Stimulated activated naive CD8-positive, alpha-beta T cell treated with anti-CD3 and anti-CD28 coated beads, Interleukin-15, amount 100 ng/mL, for 72 hours (primary cell): ENCODE data around the gene VSIR.

Experiments
- ATAC-seq: fragments of 150-1000 bp; cut with Tn5 transposase; 2 replicates; pipeline ENCODE4 v1.10.0; 2021; ENCODE audit warnings: mild to moderate bottlenecking, moderate library complexity
- DNase-seq, 2 donors: peaks; one replicate each; pipeline ENCODE4 v3.0.0; 2021 to 2022
- H3K27ac Mint-ChIP-seq, 2 donors: one replicate each; pipeline ENCODE4 v1.8.0; 2022; ENCODE audit warnings: mild to moderate bottlenecking in 2 of 2, mixed read lengths in 2 of 2, moderate library complexity in 2 of 2
- H3K27me3 Mint-ChIP-seq: one replicate; pipeline ENCODE4 v1.8.0; 2022; ENCODE audit warnings: mixed read lengths
- H3K4me1 Mint-ChIP-seq: one replicate; pipeline ENCODE4 v1.8.0; 2022; ENCODE audit warnings: mild to moderate bottlenecking, mixed read lengths
- H3K4me3 Mint-ChIP-seq, 2 donors: one replicate each; pipeline ENCODE4 v1.8.0; 2022; ENCODE audit warnings: mild to moderate bottlenecking in 2 of 2, mixed read lengths in 2 of 2, moderate library complexity in 1 of 2
- H3K9me3 Mint-ChIP-seq, 2 donors: one replicate each; pipeline ENCODE4 v1.8.0; 2022; ENCODE audit warnings: mixed read lengths in 2 of 2

The VSIR gene

DNA sequence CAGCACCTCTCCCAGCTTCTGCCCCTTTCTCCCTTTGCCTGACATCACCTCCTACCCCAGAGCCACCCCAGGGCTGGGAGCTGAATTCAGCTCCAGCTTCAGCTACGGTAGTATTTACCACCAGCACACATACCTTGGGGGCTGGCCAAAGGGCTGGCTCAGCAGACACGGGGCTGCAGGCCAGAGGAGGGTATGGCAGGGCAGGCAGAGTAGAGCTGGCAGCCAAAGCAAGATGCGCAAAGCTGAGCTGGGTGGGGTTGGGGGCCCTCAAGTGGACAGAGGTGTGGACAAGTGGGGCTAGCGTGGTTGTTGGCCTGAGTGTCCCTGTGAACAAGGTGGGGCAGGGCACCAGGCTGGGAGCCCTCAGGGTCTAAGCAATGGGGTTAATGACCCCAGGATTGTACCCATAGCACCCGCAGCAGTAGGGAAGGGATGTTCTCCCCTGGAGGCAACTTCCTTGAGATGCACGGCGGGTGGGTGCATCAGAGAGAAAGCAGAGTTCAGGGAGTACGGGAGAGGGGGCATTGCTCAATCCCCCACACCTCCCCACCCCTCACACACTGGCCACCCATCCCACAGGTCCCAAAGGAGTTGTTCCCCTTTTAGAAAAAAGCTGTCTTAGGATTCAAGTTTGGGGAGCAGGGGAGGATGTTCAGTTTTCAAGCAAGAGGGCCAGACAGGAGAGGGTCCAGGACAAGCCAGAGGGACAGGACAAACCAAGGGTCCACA, 8.0 kb downstream of the VSIR start:
- ATAC-seq = no peak
- Mint-ChIP-seq H3K27ac (peak overlapping the region; percentile 93 to 97), H3K4me3 (peak overlapping the region; percentile 36 to 70), H3K27me3 (no peaks in the 10 kb centered on the region), H3K4me1 (peaks cover 94% of the 10 kb centered on the region), H3K9me3 (no peaks in the 10 kb centered on the region)
- DNase-seq = no peak

DNA sequence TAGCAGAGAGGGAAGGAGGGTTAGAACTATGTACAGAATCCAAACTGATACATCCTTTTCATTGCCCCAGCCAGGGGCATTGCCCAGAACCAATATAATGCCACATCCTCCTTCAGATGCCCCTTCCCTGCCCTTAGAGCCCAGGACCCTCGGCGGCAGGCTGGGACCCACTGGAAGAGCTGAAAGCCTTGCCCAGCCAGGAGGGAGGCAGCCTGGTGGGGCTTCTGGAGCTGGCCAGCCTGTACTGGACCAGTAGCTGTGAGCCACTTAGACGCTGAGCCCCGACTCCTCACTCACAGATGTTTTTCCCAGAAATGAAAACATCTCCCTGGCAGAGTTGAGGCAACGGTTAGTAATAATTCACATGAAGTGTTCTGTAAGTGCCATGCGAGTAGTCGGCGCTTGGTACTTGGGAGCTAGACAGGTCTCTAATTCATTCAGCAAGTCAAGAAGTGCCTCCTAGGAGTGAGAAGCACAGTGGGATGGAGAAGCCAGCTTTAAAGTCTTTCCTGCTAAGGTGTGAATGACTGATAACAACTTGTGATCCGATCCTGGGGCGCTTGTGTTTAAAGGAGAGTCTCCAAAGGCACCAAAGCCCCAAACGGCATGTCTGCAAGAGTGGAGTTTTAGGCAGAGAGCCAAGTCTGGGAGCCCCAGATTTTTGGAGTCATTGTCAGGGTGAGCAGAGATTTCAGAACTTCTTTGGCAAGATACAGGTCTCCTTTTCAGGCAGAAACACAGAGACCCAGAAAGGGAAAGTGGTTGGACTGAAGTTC, 9.8 kb downstream of the VSIR start:
- Mint-ChIP-seq H3K4me1 (peaks cover 92% of the 10 kb centered on the region), H3K4me3 (no peak overlapping the region), H3K27ac (peak overlapping the region; percentile 5 to 91), H3K27me3 (no peaks in the 10 kb centered on the region), H3K9me3 (no peaks in the 10 kb centered on the region)
- no peak for ATAC-seq
- DNase-seq = no peak

DNA sequence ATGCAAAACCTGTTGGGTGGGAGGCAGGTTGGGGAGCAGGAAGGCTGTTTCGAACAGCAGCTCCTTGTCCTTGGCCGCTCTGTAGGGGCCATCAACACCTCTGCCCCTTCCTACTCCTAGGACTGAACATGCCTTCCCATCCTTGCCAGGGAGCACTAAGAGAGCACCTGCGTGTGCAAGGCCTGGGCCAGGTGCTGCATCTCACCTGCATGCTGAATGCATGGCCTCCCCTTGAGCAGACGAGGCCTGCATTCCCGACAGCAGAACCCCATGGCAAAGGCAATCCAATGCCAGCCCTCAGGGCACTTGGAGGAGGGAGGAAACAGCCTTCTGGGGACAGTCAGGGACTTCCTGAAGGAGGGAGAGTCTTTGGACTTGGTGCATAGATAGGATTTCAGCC, 11.0 kb downstream of the VSIR start:
- no peaks in the 10 kb centered on the region for H3K27me3 Mint-ChIP-seq
- no peak overlapping the region for H3K4me3 Mint-ChIP-seq
- peaks cover 92% of the 10 kb centered on the region for H3K4me1 Mint-ChIP-seq
- H3K9me3 Mint-ChIP-seq = no peaks in the 10 kb centered on the region
- no peak for DNase-seq
- H3K27ac Mint-ChIP-seq = no peak overlapping the region
- no peak for ATAC-seq

DNA sequence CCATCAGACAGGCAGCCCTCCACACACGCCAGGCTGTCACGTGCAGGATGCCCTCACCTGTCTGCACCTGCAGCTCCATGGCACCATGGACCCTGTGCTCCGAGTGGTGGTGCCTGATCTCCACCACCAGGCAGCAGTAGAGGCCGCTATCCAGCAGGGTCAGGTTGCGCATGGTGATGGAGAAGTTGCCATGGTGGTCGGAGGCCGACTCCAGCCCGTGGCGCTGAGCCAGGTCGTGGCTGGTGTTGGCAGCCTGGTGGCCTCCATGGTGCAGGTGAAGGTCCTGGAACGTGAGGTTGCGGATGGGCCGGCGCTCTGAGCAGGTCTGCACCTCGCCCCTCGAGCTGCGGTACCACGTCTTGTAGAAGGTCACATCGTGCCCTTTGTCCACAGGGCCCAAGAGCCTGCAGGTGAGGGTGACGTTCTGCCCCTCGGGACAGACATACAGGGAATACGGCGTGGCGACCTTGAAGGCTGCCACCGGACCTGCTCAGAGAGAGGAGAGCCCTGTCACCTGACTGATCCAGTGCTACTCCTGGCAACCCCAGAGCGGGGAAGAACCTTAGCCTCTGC, 11.7 kb downstream of the VSIR start:
- H3K4me3 Mint-ChIP-seq = no peak overlapping the region
- H3K27ac Mint-ChIP-seq = peak overlapping the region in 1 of 2 donors; percentile 16
- no peaks in the 10 kb centered on the region for H3K9me3 Mint-ChIP-seq
- H3K27me3 Mint-ChIP-seq = no peaks in the 10 kb centered on the region
- no peak for ATAC-seq
- no peak for DNase-seq
- peaks cover 92% of the 10 kb centered on the region for H3K4me1 Mint-ChIP-seq

DNA sequence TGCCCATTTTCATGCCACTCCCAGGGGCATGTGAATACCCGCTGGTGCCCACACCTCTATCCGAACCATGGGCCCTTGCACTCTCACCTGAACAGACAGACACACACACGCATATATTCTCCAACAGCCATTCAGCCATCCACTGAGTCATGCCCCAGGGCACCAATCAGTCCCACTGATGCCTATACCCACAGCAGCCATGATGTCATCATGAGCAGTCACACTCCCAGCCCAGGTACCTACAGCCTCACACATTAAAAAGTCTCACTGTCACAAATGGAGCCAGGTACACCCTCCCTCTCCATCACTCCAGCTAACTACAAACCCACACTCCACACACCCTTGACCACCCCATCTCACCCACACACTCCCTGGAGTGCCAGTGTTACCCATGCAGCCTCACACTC, 12.2 kb downstream of the VSIR start:
- no peak for DNase-seq
- Mint-ChIP-seq H3K4me3 (no peak overlapping the region), H3K4me1 (peaks cover 92% of the 10 kb centered on the region), H3K27me3 (no peaks in the 10 kb centered on the region), H3K9me3 (no peaks in the 10 kb centered on the region), H3K27ac (peak overlapping the region in 1 of 2 donors; percentile 14)
- peak; percentile 62 for ATAC-seq

DNA sequence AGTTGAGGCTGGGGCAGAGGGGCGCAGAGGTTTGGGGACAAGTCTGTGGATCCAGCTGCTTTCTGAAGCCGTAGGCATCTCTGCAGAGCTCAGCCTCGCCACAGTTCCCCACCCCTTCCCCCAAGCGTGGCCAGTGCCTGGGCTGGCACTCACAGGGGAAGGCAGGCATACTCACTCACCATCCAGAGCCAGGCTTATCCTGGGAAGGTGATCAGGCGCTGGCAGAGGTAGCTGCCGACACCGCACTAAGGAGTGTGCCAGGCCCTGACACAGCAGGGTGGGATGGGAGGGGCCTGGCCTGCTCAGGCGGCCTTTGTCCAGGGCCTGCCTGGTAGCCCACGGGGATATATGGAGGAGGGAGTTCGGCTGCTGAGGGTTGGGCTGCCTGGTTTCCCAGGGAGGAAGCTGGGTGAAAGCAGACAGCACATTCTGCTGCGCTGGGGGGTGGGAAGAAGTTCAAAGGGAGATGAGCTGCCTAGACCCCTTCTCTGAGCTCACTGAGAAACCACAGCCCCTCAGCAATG, 15.9 kb downstream of the VSIR start:
- DNase-seq = no peak
- no peaks in the 10 kb centered on the region for H3K9me3 Mint-ChIP-seq
- ATAC-seq = peak; percentile 20

DNA sequence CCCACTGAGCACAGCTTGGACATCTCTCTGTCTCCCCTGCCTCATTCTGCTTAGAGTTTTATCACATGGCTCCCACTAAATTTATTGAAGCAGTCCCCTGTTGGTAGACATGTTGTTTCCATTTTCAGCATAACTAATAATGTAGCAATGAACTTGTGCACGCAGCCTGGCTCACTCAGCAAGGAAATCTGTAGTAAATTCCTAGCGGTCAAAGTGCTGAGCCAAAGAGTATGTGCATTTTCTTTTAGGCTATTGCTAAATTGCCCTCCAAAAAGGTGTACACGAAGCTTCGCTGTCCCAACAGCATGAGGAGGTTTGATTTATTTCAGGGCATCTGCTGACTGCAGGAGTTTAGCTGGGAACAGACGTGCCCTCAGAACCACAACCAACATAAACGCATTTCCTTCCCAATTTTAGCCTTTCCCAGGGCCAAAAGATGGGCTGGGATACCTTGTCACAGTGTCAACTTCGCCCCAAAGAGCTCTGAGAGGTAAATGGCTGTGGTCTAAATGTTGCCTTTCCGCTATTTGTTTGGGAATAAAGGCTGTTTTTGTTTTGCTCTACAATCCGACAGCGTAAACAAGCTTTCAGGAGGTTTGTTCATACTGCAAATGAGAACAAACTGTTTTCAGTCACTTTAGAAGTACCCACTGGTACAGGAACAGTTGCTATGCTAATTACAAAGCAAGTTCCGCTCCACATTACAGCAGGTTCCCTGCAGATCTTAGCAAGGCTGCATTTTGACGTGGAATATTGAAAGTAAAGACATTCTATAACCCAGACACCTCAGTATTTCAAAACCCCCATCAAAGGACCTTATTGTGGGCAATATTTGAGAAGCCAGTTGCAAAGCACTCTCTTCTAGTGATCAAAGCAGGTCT, 16.8 kb downstream of the VSIR start:
- Mint-ChIP-seq H3K9me3 (no peaks in the 10 kb centered on the region), H3K4me3 (peak overlapping the region; percentile 70 to 80), H3K27me3 (no peaks in the 10 kb centered on the region), H3K4me1 (peaks cover 94% of the 10 kb centered on the region), H3K27ac (peak overlapping the region; percentile 82 to 90)
- ATAC-seq = peak; percentile 87
- peak in 1 of 2 donors; percentile 55 for DNase-seq

More for the DNA sequence above, 15.9 kb downstream of the VSIR start:
- H3K27me3 Mint-ChIP-seq = no peaks in the 10 kb centered on the region
- H3K4me1 Mint-ChIP-seq = peaks cover 94% of the 10 kb centered on the region
- peak overlapping the region; percentile 82 to 90 for H3K27ac Mint-ChIP-seq
- peak overlapping the region; percentile 70 to 80 for H3K4me3 Mint-ChIP-seq

DNA sequence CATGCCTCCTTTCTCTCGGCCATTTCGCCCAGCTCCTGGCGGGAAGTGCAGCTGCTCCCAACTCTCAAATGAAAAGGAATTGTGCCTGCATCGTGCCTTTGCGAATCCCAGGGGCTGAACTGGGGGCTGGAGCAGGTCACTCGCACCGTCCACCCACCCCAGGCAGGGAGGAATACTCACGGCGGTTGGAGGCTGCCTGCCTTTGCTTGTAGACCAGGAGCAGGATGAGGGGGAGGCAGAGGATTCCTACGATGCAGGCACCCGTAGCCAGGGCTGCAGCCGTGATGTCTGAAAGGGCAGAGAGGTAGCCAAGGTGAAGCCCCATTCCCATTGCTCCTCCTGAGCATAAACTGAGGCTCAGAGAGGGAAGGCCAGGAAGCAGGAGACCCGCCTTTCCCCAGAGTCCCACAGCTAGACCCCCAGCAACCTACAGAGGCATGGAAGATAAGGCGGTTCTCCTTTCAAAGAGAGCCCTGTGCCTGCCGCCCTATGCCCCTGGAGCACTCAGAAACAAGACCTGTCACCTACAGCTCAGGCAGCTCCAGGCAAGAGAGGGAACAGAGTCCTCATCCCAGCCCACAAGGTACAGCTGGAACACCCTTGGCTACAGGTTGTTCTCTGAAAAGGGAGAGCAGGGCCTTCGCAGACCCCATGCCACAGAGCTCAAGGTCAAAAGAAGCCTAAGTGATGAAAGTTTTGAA, 18.0 kb downstream of the VSIR start:
- Mint-ChIP-seq H3K4me3 (no peak overlapping the region), H3K27me3 (no peaks in the 10 kb centered on the region), H3K27ac (peak overlapping the region in 1 of 2 donors; percentile 87), H3K9me3 (no peaks in the 10 kb centered on the region), H3K4me1 (peaks cover 94% of the 10 kb centered on the region)
- ATAC-seq = no peak
- no peak for DNase-seq

DNA sequence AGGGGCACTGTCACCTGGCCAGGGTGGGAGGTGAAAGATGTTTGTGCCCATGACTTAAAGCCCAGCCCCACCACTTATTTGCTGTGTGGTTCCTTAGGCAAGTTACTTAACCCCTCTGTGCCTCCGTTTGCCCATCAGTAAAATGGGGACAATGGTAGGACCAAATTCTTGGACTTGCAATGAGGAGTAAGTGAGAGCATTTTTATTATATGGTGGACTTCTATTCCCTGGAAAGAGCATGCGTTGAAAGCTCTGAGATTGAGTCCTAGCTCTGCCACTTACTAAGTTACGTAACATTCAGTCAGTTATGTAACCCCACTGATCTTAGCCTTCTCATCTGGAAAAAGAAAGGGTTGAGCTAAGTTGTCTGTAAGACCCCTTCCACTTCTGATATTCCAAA, 18.8 kb downstream of the VSIR start:
- H3K9me3 Mint-ChIP-seq = no peaks in the 10 kb centered on the region
- DNase-seq (no peak), ATAC-seq (no peak)
- no peaks in the 10 kb centered on the region for H3K27me3 Mint-ChIP-seq
- peaks cover 99% of the 10 kb centered on the region for H3K4me1 Mint-ChIP-seq
- H3K4me3 Mint-ChIP-seq = no peak overlapping the region
- peak overlapping the region in 1 of 2 donors; percentile 87 for H3K27ac Mint-ChIP-seq

DNA sequence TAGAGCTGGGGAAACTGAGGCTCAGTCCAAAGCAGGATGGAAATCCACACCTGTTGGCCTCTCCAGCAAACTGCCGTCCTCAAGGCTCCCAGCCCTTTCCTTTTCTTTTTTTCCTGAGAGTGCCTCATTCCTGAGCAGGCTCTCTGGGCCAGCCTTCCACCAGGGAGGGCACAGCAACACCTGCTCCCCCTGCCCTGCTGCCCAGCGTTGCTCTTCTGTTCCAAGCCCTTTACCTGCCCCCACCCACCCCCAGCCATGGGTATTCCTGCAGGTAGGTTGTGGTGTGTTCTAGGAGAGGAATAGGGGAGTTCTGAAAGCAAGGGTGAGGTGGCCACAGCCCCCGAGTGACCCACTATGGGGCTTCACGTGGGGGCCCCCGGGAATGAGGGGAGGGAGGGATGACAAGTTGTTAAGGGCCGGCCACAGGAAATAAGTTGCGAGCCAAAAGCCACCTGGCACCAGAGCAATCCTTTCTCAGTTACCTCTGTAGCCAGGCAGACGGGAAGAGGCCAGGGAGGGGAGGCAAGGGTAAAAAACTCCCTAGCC, 19.3 kb downstream of the VSIR start:
- Mint-ChIP-seq H3K27ac (peak overlapping the region; percentile 63 to 94), H3K27me3 (no peaks in the 10 kb centered on the region), H3K4me3 (no peak overlapping the region), H3K4me1 (peaks cover 100% of the 10 kb centered on the region), H3K9me3 (no peaks in the 10 kb centered on the region)
- no peak for ATAC-seq
- no peak for DNase-seq

DNA sequence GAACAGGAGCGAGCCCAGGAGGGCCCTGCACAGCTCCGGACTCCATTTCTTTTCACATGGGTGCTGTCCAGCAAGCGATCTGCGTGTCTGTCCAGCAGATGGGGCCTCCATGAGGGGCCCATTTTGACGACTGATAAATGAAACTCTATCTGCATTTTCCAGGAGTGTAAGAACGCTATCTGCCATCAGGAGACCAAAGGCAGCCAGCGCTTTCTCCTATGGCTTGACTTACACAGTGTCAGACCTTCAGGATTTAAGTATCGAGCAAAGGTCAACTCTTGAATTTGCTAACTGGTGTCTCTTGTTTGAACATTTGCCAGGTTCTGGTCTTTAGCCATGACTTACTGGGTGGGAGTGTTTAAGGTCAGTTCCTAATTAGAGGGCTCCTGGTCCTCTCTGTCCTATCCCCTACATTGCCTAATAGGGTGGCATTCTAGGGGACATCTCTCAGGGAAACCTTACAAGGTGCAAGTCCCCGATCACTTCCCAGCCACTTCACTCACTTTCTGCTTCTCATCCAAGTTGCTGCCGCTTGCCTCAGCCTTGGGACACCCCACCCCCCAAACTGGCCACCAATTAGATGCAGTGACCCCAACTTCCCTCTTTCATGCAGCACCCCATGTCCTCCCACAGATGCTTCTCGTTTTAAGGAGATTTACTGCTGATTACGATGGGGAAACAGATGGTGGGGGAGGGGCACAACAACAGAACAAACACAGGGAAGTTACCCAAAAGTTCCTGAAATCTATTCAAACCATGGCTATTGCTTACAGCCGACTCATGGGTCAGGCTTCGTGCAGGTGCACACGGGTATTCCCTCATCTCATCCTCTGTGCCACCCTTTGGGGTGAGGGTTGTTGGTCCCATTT, 20.0 kb downstream of the VSIR start:
- ATAC-seq (no peak), DNase-seq (no peak)
- peak overlapping the region; percentile 32 to 63 for H3K27ac Mint-ChIP-seq
- H3K9me3 Mint-ChIP-seq = no peaks in the 10 kb centered on the region
- H3K27me3 Mint-ChIP-seq = no peaks in the 10 kb centered on the region
- H3K4me1 Mint-ChIP-seq = peaks cover 100% of the 10 kb centered on the region
- H3K4me3 Mint-ChIP-seq = peak overlapping the region in 1 of 2 donors; percentile 25

DNA sequence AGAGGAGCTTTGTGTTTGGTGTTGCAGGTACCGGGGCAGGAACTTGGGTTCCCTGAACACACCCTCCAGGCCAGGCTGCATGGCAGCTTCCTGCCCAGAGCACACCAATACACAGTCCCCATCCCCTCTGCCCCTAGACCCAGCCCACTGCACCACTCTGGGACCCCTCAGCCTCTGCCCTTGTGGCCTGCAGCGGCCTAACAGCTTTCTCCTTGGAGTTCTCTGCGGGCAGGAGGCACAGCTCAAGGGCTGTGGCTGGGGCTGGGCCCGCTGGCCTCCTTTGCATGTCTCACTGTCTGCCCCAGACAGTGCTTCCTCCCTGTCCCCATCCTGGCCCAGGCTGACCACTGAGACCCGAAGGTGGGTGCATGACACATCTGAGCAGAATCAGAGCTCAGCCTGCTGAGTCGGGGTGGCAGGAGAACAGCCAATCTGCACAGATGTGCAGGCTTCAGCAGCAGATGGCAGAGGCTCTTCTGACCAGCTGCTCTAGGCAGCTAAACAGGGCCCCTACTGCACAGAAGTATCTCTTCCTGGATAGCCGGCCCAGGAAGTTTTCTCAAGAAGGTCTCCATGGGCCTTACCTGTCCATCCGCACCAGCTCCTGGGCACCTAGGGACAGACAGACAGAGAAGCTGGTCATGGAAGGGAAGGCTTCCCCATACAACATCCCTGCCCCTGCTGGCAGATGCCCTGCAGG, 20.8 kb downstream of the VSIR start:
- DNase-seq = no peak
- peak overlapping the region; percentile 32 to 55 for H3K27ac Mint-ChIP-seq
- H3K4me1 Mint-ChIP-seq = peaks cover 100% of the 10 kb centered on the region
- peak overlapping the region; percentile 25 to 32 for H3K4me3 Mint-ChIP-seq
- H3K27me3 Mint-ChIP-seq = no peaks in the 10 kb centered on the region
- no peak for ATAC-seq
- H3K9me3 Mint-ChIP-seq = no peaks in the 10 kb centered on the region

DNA sequence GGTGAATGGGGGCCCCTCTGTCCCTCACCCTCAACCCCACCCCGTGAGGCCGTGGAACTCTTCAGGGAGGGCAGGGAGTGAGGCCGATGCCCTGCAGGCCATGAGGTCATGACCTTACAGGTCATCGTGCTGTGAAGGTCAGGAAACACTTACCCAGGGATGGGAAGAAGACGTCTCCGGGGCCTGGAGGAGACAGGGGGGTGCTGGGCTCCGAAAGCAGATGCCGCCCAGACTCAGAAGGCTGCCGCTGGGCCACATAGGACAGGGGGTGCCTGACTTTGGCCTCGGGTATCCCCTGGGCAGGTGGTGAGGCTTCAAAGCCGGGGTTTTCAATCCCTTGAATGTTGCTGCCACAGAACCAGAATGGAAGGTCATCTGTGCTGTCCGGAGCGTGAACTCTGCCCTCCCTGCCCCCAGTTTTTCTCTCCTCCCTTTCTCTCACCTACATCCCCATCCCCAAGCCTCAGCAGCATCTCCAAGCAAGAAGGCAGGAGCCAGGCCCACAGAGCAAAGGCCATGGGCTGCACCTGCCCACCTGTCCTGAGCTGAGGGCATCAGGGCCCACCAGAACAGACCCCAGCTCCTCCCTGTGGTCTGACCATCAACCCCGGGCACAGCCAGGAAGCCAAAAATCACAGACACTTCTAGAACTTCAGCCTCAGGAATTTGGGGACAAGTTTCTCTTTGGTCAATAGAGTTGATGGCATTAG, 21.6 kb downstream of the VSIR start:
- Mint-ChIP-seq H3K4me1 (peaks cover 100% of the 10 kb centered on the region), H3K27me3 (no peaks in the 10 kb centered on the region), H3K4me3 (no peak overlapping the region), H3K9me3 (no peaks in the 10 kb centered on the region), H3K27ac (no peak overlapping the region)
- no peak for ATAC-seq
- DNase-seq = no peak
